OCI-LY1 (cell line): ENCODE measurements around the gene RFK.

Source experiments
- H2AFZ ChIP-seq: fragments of 200-600 bp; sonication (generic), shearing (Covaris generic); 2 replicates; pipeline ENCODE4 v1.6.0; 2014; ENCODE audit warnings: antibody characterized with exemption, mild to moderate bottlenecking, low read length
- H3F3A ChIP-seq: fragments of 200-600 bp; sonication (generic), shearing (Covaris generic); 2 replicates; pipeline ENCODE4 v1.6.0; 2014; ENCODE audit warnings: mild to moderate bottlenecking, antibody characterized with exemption, low read length, moderate library complexity; ENCODE audit not compliant: insufficient read depth
- H3K27ac ChIP-seq: fragments of 200-600 bp; sonication (generic); 2 replicates; pipeline ENCODE4 v1.5.1; 2014; ENCODE audit warnings: low read length, mixed run types, mild to moderate bottlenecking, low read depth; ENCODE audit not compliant: poor library complexity, severe bottlenecking
- H3K27me3 ChIP-seq: fragments of 200-600 bp; sonication (generic); 2 replicates; pipeline ENCODE4 v1.6.0; 2014; ENCODE audit warnings: antibody characterized with exemption, mild to moderate bottlenecking, low read length, moderate library complexity; ENCODE audit not compliant: insufficient read depth
- H3K36me3 ChIP-seq: fragments of 200-600 bp; sonication (generic); 2 replicates; pipeline ENCODE4 v1.6.1; 2014; ENCODE audit warnings: mild to moderate bottlenecking, antibody characterized with exemption, low read length, moderate library complexity, mixed read lengths; ENCODE audit not compliant: insufficient read depth
- H3K4me1 ChIP-seq: fragments of 200-600 bp; sonication (generic); 2 replicates; pipeline ENCODE4 v1.5.1; 2014; ENCODE audit warnings: mild to moderate bottlenecking, low read length, moderate library complexity; ENCODE audit not compliant: insufficient read depth, severe bottlenecking
- H3K4me2 ChIP-seq: fragments of 200-600 bp; sonication (generic), shearing (Covaris generic); 2 replicates; pipeline ENCODE4 v1.6.1; 2014; ENCODE audit warnings: low read length
- H3K4me3 ChIP-seq: fragments of 200-600 bp; sonication (generic); 2 replicates; pipeline ENCODE4 v1.5.1; 2014; ENCODE audit warnings: low read length, low read depth, mild to moderate bottlenecking, mixed read lengths; ENCODE audit not compliant: poor library complexity, severe bottlenecking
- H3K79me2 ChIP-seq: fragments of 200-600 bp; shearing (Covaris generic); 2 replicates; pipeline ENCODE4 v1.6.1; 2016; ENCODE audit warnings: mixed run types, low read length, mixed read lengths; ENCODE audit not compliant: insufficient read depth
- H3K9ac ChIP-seq: fragments of 200-600 bp; sonication (generic), shearing (Covaris generic); 2 replicates; pipeline ENCODE4 v1.6.1; 2014; ENCODE audit warnings: mild to moderate bottlenecking, low read length, mixed read lengths
- H3K9me2 ChIP-seq: fragments of 200-600 bp; sonication (generic), shearing (Covaris generic); 2 replicates; pipeline ENCODE4 v1.6.1; 2014; ENCODE audit warnings: low read depth, mild to moderate bottlenecking, low read length, mixed read lengths
- H3K9me3 ChIP-seq: fragments of 200-600 bp; shearing (Covaris generic); 2 replicates; pipeline ENCODE4 v1.6.1; 2014; ENCODE audit warnings: low read length, mixed read lengths
- H4K20me1 ChIP-seq: fragments of 200-600 bp; sonication (generic), shearing (Covaris generic); 2 replicates; pipeline ENCODE4 v1.6.0; 2016; ENCODE audit warnings: mild to moderate bottlenecking, low read length; ENCODE audit not compliant: insufficient read depth
- CTCF ChIP-seq: fragments of 200-600 bp; sonication (generic), shearing (Covaris generic); IDR thresholded peaks from 2 replicates; pipeline ENCODE4 v1.5.1; 2017; ENCODE audit warnings: mild to moderate bottlenecking, antibody characterized with exemption, low read length, moderate library complexity, mixed read lengths
- EZH2 ChIP-seq: fragments of 200-600 bp; sonication (generic), shearing (Covaris generic); IDR thresholded peaks from 2 replicates; pipeline ENCODE4 v1.8.0; 2017; ENCODE audit warnings: borderline replicate concordance, mixed run types, mild to moderate bottlenecking, antibody characterized with exemption, low read length, moderate library complexity, mixed read lengths

Gene RFK

GRCh38 chr9:76419782-76420380 is 25.7 kb upstream of the RFK start:
- no peaks in the 10 kb centered on the region for H4K20me1 ChIP-seq
- no peak overlapping the region for H3K27ac ChIP-seq
- no peaks in the 10 kb centered on the region for H3K27me3 ChIP-seq
- H3K36me3 ChIP-seq, result no peaks in the 10 kb centered on the region
- H3K4me1 ChIP-seq, result peaks cover 8% of the 10 kb centered on the region
- H3K4me2 ChIP-seq, result no peak overlapping the region
- no peaks in the 10 kb centered on the region for H3K9me3 ChIP-seq
- H3F3A ChIP-seq, result no peaks in the 10 kb centered on the region
- no peak overlapping the region for H3K9ac ChIP-seq
- no peaks in the 10 kb centered on the region for H3K79me2 ChIP-seq
- peak; percentile 86 for TF ChIP-seq CTCF
- no peak for TF ChIP-seq EZH2
- H2AFZ ChIP-seq, result peak overlapping the region; percentile 15; the same call in 1 of the 2 replicates
- H3K9me2 ChIP-seq, result no peaks in the 10 kb centered on the region
- H3K4me3 ChIP-seq, result no peak overlapping the region

GRCh38 chr9:76417394-76417793 is 23.2 kb upstream of the RFK start:
- Histone ChIP-seq H3K9me3 (peaks cover 8% of the 10 kb centered on the region), H3K4me2 (no peak overlapping the region), H2AFZ (no peak overlapping the region), H3K4me1 (peaks cover 15% of the 10 kb centered on the region), H3K4me3 (no peak overlapping the region), H3K9ac (no peak overlapping the region), H3K9me2 (no peaks in the 10 kb centered on the region), H3F3A (no peaks in the 10 kb centered on the region), H3K27ac (no peak overlapping the region), H3K36me3 (no peaks in the 10 kb centered on the region), H3K79me2 (no peaks in the 10 kb centered on the region), H4K20me1 (no peaks in the 10 kb centered on the region), H3K27me3 (no peaks in the 10 kb centered on the region)
- no peak for TF ChIP-seq CTCF
- TF ChIP-seq EZH2, result no peak

- Histone ChIP-seq H3K4me1 (peaks cover 15% of the 10 kb centered on the region), H3K27ac (no peak overlapping the region), H3K4me3 (no peak overlapping the region), H3K27me3 (no peaks in the 10 kb centered on the region), H3K9me3 (peaks cover 8% of the 10 kb centered on the region), H3K4me2 (no peak overlapping the region), H3F3A (no peaks in the 10 kb centered on the region), H3K9me2 (no peaks in the 10 kb centered on the region), H3K36me3 (no peaks in the 10 kb centered on the region), H2AFZ (no peak overlapping the region), H3K9ac (no peak overlapping the region), H3K79me2 (no peaks in the 10 kb centered on the region), H4K20me1 (no peaks in the 10 kb centered on the region)
- TF ChIP-seq EZH2 (no peak), CTCF (no peak)
These were observed 21.5 kb upstream of the RFK start for GRCh38 chr9:76415731-76416130.
